Stimulated activated CD4-positive, alpha-beta T cell treated with anti-CD3 and anti-CD28 coated beads, Interleukin-12 subunit alpha, Interleukin-12 subunit beta, amount 100 ng/mL, for 4 hours (primary cell): ENCODE data around the gene GPR119.
"Not testable (repeated sequence)": the region's sequence is repeated elsewhere in the genome, so short reads cannot be mapped to it uniquely, and the experiment has no call there.

Source experiments
- DNase-seq: peaks from one replicate; pipeline ENCODE4 v3.0.0-alpha.2; 2020

Gene GPR119

GRCh38 chrX:130338869-130339268 lies 46.6 kb downstream of the GPR119 start:
- DNase-seq: not testable (repeated sequence)

DNA sequence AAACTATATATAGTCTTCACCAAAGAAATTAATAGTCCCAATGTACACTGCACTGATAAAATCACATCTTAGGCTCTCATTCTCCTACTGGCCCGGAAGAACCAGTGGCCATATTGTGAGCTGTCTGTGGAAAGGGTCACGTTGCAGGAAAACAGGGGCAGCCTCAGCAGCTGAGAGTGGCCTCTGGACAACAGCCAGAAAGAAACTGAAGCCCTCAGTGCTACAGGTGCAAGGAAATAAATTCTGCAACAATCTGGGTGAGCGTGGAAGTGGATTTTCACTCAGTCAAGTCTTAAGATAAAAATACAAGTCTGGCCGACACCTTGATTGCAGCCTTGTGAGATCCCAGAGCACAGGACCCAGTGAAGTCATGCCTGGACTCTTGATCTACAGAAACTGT lies 48.9 kb downstream of the GPR119 start:
- DNase-seq: no peak
